SJSA1 (cell line): ENCODE results near the gene STX7. TPM values are rescaled to one million over a fixed set of nuclear protein-coding genes. Genes with fewer than 3 reads are reported as not detected.
"Not testable (repeated sequence)": the region's sequence is repeated elsewhere in the genome, so short reads cannot be mapped to it uniquely, and the experiment has no call there.

Experiments used
- DNase-seq, 2 experiments: peaks; one replicate each; pipeline ENCODE4 v3.0.0-alpha.2; 2015 to 2020; ENCODE audit warnings: low spot score in 2 of 2, low read depth in 1 of 2
- H3K27ac ChIP-seq: fragments of 250-450 bp; sonication (Bioruptor Pico); 2 replicates; pipeline ENCODE4 v1.5.1; 2020; ENCODE audit warnings: mild to moderate bottlenecking, moderate library complexity
- H3K27me3 ChIP-seq: fragments of 250-450 bp; sonication (Bioruptor Pico); replicated peaks from 2 replicates; pipeline ENCODE4 v1.5.1; 2020; ENCODE audit warnings: mild to moderate bottlenecking, moderate library complexity
- H3K36me3 ChIP-seq: fragments of 250-450 bp; sonication (Bioruptor Pico); 2 replicates; pipeline ENCODE4 v1.5.1; 2020; ENCODE audit warnings: mild to moderate bottlenecking
- H3K4me1 ChIP-seq: fragments of 250-450 bp; sonication (Bioruptor Pico); replicated peaks from 2 replicates; pipeline ENCODE4 v1.6.1; 2021; ENCODE audit warnings: mild to moderate bottlenecking
- H3K4me3 ChIP-seq: fragments of 250-450 bp; sonication (Bioruptor Pico); 2 replicates; pipeline ENCODE4 v1.5.1; 2020; ENCODE audit warnings: mild to moderate bottlenecking
- H3K9me3 ChIP-seq: fragments of 250-450 bp; sonication (Bioruptor Pico); replicated peaks from 2 replicates; pipeline ENCODE4 v1.5.1; 2020; ENCODE audit warnings: mild to moderate bottlenecking
- total RNA-seq: library from RNA; depleted of rRNA; stranded (reverse); fragments of >200 nt; shearing (Covaris generic); gene quantifications from 2 replicates; pipeline ENCODE4 v1.2.3, GENCODE V29; 2014; rRNA removed

The STX7 gene
- 28.2 and 33.1 TPM in 2 replicates for total RNA-seq

DNA sequence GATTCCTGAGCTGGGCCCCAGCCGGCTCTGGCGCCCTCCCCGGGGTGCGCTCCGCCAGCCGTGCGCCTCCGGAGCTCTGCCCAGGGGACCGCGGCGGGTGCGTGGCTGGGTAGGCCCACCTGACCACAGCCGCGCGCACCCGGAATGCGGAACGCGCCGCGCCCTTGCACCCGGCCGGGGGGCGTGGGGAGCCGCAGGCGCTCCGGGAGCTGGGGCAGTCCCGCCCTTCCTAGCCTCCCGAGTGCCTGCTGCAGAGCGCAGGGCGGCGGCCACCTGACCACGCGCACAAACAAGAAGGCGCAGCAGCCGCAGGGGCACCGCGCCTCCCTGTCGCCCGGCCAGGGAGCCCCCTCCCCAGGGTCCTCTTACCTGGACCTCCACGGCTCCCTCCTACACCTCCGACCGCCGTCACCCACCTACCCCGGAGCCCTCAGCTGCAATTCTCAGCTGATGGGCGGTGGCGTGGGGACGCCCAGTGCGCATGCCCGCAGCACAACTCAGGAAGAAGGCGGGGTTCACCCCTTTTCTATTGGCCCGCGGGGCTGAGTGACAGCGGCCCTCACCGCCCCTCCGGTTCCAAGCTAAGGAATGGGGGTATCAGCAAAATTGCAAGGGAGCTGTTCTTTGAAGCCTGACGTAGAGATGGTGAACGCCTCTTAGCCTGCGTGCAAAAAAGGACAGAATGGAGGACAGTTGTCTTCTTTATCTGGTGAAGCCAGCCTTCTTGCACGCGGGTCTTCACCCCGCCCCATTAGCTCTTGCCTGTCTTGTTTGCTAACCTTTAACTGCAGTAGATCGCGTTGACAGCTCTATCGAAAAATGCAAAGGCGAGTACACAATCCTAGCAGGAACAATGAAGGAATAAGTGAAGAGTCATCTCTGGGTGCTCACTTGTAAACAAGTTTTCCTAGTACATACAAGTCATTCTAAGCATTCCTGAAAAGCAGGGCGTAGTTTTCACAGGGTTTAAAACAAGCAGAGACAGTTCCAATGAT, at the start of gene STX7:
Gene STX7 (minus strand): TSS at position 479 of the 995 bp plus-strand sequence. CDS start 9,586 bp downstream, outside the sequence.
- 0 out of 2 replicates have a peak, but pooled peaks cover 3% of the 10 kb centered on the region for H3K9me3 ChIP-seq
- peak within 1 kb of the TSS; percentile 60 for H3K27ac ChIP-seq
- peak within 1 kb of the TSS; percentile 94 for H3K4me3 ChIP-seq
- DNase-seq = peak; percentile 91 to 98
- peaks cover 13% of the 10 kb centered on the region; the same call in 1 of the 2 replicates for H3K27me3 ChIP-seq
- H3K4me1 ChIP-seq = peaks cover 20% of the 10 kb centered on the region
- H3K36me3 ChIP-seq = peaks cover 8% of the 10 kb centered on the region

DNA sequence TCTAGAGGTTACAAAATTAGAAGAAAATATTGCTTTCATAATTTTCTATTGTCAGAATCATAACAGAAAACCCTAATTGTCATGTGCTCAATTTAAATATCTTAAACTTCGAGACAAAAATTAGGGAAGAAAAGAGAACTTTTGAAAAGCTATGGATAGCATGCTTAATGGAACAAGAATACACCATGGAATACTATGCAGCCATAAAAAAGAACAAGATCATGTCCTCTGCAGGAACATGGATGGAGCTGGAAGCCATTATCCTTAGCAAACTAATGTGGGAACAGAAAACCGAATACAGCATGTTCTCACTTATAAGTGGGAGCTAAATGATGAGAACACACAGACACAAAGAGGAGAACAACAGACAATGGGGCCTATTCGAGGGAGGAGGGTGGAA, 47.2 kb upstream of the STX7 start:
- H3K4me1 ChIP-seq, H3K4me3 ChIP-seq, DNase-seq, H3K27ac ChIP-seq, H3K27me3 ChIP-seq, H3K36me3 ChIP-seq, H3K9me3 ChIP-seq: not testable (repeated sequence)

- peaks cover 3% of the 10 kb centered on the region; the same call in 1 of the 2 replicates for H3K27me3 ChIP-seq
Observed at GRCh38 chr6:132552372-132552771, 39.5 kb upstream of the STX7 start, which contains the start of gene TAAR8. Gene TAAR8, plus strand, starts transcription at chr6:132552672. Its CDS starts 21 bp downstream, at chr6:132552693.

DNA sequence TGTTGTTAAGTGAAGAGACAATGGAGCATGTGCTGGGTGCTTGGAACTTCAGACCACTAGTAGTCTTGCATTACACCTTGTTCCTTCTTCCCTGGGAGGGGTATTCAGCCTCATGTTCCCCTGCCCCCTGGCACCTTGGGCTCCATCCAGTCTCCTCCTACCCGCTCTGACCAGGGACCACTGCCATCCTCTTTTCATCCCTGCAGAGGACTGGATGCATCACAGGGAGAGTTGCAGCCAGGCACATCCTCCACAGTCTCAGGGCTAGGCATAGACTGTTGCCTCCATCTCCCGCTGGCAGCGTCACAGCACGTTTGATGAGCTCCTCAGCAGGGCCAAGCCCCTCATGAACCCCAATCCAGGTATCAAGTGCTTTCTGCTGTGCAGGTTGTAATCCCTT, 38.3 kb upstream of the STX7 start:
- Histone ChIP-seq H3K4me1 (no peaks in the 10 kb centered on the region), H3K4me3 (no peak overlapping the region), H3K36me3 (no peaks in the 10 kb centered on the region), H3K27ac (no peak overlapping the region), H3K9me3 (no peaks in the 10 kb centered on the region), H3K27me3 (peaks cover 3% of the 10 kb centered on the region; the same call in 1 of the 2 replicates)
- DNase-seq = no peak

More at GRCh38 chr6:132552372-132552771, 39.5 kb upstream of the STX7 start, which contains the start of gene TAAR8:
- no peaks in the 10 kb centered on the region for H3K4me1 ChIP-seq
- no peak for DNase-seq
- H3K4me3 ChIP-seq = no peak within 1 kb of the TSS
- no peaks in the 10 kb centered on the region for H3K36me3 ChIP-seq
- no peaks in the 10 kb centered on the region for H3K9me3 ChIP-seq
- no peak within 1 kb of the TSS for H3K27ac ChIP-seq

DNA sequence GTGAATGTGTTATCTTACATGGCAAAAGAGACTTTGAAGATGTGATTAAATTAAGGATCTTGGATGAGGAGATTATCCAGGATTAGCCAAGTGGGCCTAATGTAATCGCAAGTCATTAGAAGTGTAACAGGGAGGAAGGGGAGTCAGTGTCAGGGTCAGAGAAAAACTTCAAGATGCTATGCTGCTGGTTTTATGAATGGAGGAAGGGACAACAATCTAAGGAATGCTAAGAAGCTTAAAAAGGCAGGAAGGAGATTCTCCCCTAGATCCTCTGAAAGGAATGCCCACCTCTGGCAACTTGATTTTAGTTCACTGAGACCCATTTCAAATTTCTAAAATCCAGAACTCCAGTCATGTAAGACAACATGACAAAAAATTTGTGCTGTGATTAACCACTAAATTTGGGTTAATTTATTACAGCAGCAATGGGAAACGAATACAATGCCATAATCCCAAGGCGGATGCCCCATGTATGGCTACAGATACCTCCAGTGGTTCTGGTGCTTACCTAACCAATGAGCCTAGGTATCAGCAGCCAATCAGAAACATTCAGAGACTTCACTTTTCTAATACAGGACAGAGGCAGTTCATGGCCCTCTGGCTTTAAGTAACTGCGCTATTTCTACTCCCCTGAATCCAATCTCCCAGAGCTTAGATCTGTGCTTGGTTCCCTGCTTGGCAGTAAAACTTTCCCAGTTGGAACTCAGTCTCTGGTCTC, 36.0 kb upstream of the STX7 start:
- no peak for DNase-seq
- Histone ChIP-seq H3K27ac (no peak overlapping the region), H3K9me3 (no peaks in the 10 kb centered on the region), H3K36me3 (no peaks in the 10 kb centered on the region), H3K27me3 (peaks cover 6% of the 10 kb centered on the region; the same call in 1 of the 2 replicates), H3K4me1 (no peaks in the 10 kb centered on the region), H3K4me3 (no peak overlapping the region)

- H3K27me3 ChIP-seq = peaks cover 15% of the 10 kb centered on the region
- H3K9me3 ChIP-seq = no peaks in the 10 kb centered on the region
- DNase-seq = no peak
- H3K4me1 ChIP-seq = no peaks in the 10 kb centered on the region
- no peak overlapping the region for H3K27ac ChIP-seq
- no peaks in the 10 kb centered on the region for H3K36me3 ChIP-seq
- no peak overlapping the region for H3K4me3 ChIP-seq
Observed at GRCh38 chr6:132544826-132545225, 31.9 kb upstream of the STX7 start.

GRCh38 chr6:132537977-132538376, 25.1 kb upstream of the STX7 start, which contains the start of gene TAAR9:
Gene TAAR9, plus strand, starts transcription at chr6:132538277. Its CDS starts 13 bp downstream, at chr6:132538290.
- no peaks in the 10 kb centered on the region for H3K4me1 ChIP-seq
- no peak for DNase-seq
- no peaks in the 10 kb centered on the region for H3K9me3 ChIP-seq
- H3K36me3 ChIP-seq = no peaks in the 10 kb centered on the region
- no peak within 1 kb of the TSS for H3K4me3 ChIP-seq
- peaks cover 23% of the 10 kb centered on the region for H3K27me3 ChIP-seq
- H3K27ac ChIP-seq = no peak within 1 kb of the TSS

GRCh38 chr6:132537145-132537544, 24.2 kb upstream of the STX7 start:
- peaks cover 17% of the 10 kb centered on the region; the same call in 1 of the 2 replicates for H3K27me3 ChIP-seq
- no peak for DNase-seq
- no peaks in the 10 kb centered on the region for H3K9me3 ChIP-seq
- H3K4me1 ChIP-seq = no peaks in the 10 kb centered on the region
- H3K36me3 ChIP-seq = no peaks in the 10 kb centered on the region
- H3K27ac ChIP-seq = no peak overlapping the region
- H3K4me3 ChIP-seq = no peak overlapping the region

- not testable (repeated sequence) for H3K9me3 ChIP-seq, H3K4me3 ChIP-seq, H3K36me3 ChIP-seq, DNase-seq, H3K4me1 ChIP-seq, H3K27ac ChIP-seq
- peaks cover 15% of the 10 kb centered on the region; the same call in 1 of the 2 replicates for H3K27me3 ChIP-seq
Observed at GRCh38 chr6:132534546-132534945, 21.6 kb upstream of the STX7 start.

- no peaks in the 10 kb centered on the region for H3K9me3 ChIP-seq
- H3K36me3 ChIP-seq = no peaks in the 10 kb centered on the region
- H3K27ac ChIP-seq = no peak overlapping the region
- peak; percentile 25 to 61 for DNase-seq
- H3K27me3 ChIP-seq = peaks cover 14% of the 10 kb centered on the region; the same call in 1 of the 2 replicates
- H3K4me1 ChIP-seq = no peaks in the 10 kb centered on the region
- no peak overlapping the region for H3K4me3 ChIP-seq
Observed at GRCh38 chr6:132530293-132530974, 17.5 kb upstream of the STX7 start.

DNA sequence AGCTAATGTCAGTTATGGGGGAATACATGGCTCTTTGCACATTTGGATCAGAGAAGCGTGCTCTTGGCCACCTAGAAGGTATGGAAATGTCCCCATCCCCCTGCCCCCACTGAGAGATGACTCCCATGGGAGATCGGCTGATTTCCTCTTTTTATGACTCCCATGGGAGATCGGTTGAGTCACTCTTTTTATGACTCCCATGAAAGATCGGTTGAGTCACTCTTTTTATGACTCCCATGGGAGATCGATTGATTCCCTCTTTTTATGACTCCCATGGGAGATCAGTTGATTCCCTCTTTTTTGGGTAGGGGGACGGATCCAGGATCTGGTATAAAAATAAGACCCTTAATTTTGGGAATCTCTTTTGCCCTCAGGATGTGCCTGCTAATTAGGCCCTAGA, 14.9 kb upstream of the STX7 start:
- Histone ChIP-seq H3K4me3 (no peak overlapping the region), H3K27me3 (peaks cover 25% of the 10 kb centered on the region; the same call in 1 of the 2 replicates), H3K9me3 (no peaks in the 10 kb centered on the region), H3K36me3 (no peaks in the 10 kb centered on the region), H3K27ac (no peak overlapping the region), H3K4me1 (no peaks in the 10 kb centered on the region)
- DNase-seq = no peak

GRCh38 chr6:132526461-132526860, 13.5 kb upstream of the STX7 start:
- Histone ChIP-seq H3K36me3 (no peaks in the 10 kb centered on the region), H3K27ac (no peak overlapping the region), H3K27me3 (peaks cover 26% of the 10 kb centered on the region; the same call in 1 of the 2 replicates), H3K9me3 (no peaks in the 10 kb centered on the region), H3K4me3 (no peak overlapping the region), H3K4me1 (no peaks in the 10 kb centered on the region)
- no peak for DNase-seq

DNA sequence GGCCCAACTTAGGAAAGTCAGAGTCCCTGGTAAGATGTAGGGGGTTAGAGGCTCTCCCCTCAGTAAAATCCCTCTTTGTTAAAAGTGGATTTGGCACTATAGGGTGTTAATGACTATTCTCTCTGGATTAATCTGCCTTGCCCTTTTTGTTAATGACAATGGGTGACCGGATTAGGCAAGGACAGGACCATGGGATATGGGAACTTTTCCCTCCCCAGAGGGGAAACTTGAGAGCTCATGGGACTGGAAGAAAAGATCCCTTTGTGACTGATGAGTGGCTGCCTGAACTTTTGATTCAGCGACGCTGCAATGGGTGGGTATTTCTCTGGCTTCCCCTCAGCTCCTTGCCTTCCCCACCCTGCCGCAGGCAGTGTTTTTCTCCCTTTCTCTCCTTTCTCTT, 12.9 kb upstream of the STX7 start:
- H3K4me1 ChIP-seq = no peaks in the 10 kb centered on the region
- H3K9me3 ChIP-seq = no peaks in the 10 kb centered on the region
- no peak overlapping the region for H3K4me3 ChIP-seq
- no peak for DNase-seq
- no peaks in the 10 kb centered on the region for H3K36me3 ChIP-seq
- no peak overlapping the region for H3K27ac ChIP-seq
- H3K27me3 ChIP-seq = peaks cover 32% of the 10 kb centered on the region; the same call in 1 of the 2 replicates
